Upper lobe of left lung (tissue), 6 donors: ENCODE measurements around the gene LDLRAD2. TPM values are rescaled to one million over a fixed set of nuclear protein-coding genes. Genes with fewer than 3 reads are reported as not detected.
A peak's percentile ranks its signal among the peaks of the same experiment; 100 is the strongest.

ENCODE experiments used
- ATAC-seq, 2 donors: fragments of 200-7000 bp; cut with Tn5 transposase; one replicate each; pipeline ENCODE4 v1.9.1; 2022; ENCODE audit warnings: mild to moderate bottlenecking in 2 of 2, moderate library complexity in 2 of 2; ENCODE audit not compliant: low FRiP score in 2 of 2
- DNase-seq, 2 donors: peaks; one replicate each; pipeline ENCODE4 v3.0.0-alpha.2; 2019 to 2020
- H3K27ac ChIP-seq, 4 donors: fragments of 200-600 bp; sonication (generic); one replicate each; pipeline ENCODE4 v1.5.1; 2016 to 2019
- H3K27me3 ChIP-seq, 4 donors: fragments of 200-600 bp; sonication (generic); one replicate each; pipeline ENCODE4 v1.5.1; 2017 to 2019
- H3K36me3 ChIP-seq, 4 donors: fragments of 200-600 bp; sonication (generic); one replicate each; pipeline ENCODE4 v1.5.1; 2016 to 2019
- H3K4me1 ChIP-seq, 4 donors: fragments of 200-600 bp; sonication (generic); one replicate each; pipeline ENCODE4 v1.5.1; 2018 to 2019
- H3K4me3 ChIP-seq, 4 donors: fragments of 200-600 bp; sonication (generic); one replicate each; pipeline ENCODE4 v1.5.1; 2017 to 2019; ENCODE audit warnings: mild to moderate bottlenecking in 2 of 4, moderate library complexity in 1 of 4
- H3K9me3 ChIP-seq, 4 donors: fragments of 200-600 bp; sonication (generic); one replicate each; pipeline ENCODE4 v1.5.1; 2018 to 2019
- EP300 ChIP-seq, 4 donors: sonication (generic); formaldehyde crosslinking; IDR thresholded peaks; one replicate each; pipeline ENCODE4 v1.5.1; 2017; ENCODE audit warnings: antibody characterized with exemption in 4 of 4, control low read depth in 2 of 4
- POLR2A ChIP-seq, 4 donors: fragments of 450-650 bp; IDR thresholded peaks; one replicate each; pipeline ENCODE4 v1.5.1; 2016 to 2017; ENCODE audit warnings: antibody characterized with exemption in 4 of 4, mild to moderate bottlenecking in 2 of 4
- POLR2AphosphoS5 ChIP-seq, 2 donors: sonication (generic); formaldehyde crosslinking; IDR thresholded peaks; one replicate each; pipeline ENCODE4 v1.5.1; 2017; ENCODE audit warnings: antibody characterized with exemption in 2 of 2
- WGBS, 2 donors: methylation state at CpG; one replicate each; pipeline ENCODE4 v1.1.5; 2017 to 2018; 5-methylcytosine and 5-hydroxymethylcytosine counted together
- total RNA-seq, 6 donors: library from RNA; depleted of rRNA in 4 of 6; stranded (reverse); fragments of >200 nt in 4 of 6; gene quantifications; one replicate each; pipeline versions ENCODE4 v1.1.0 to v1.2.1, GENCODE V29; 2016 to 2021
- TF ChIP-seq, protein P1 (sequence below), 6 experiments: fragments of 450-650 bp in 4 of 6; fragments of 200-600 bp in 2 of 6; sonication (generic) in 2 of 6; IDR thresholded peaks; one replicate each; pipeline ENCODE4 v1.5.1; 2016 to 2019; ENCODE audit warnings: antibody characterized with exemption in 6 of 6
- donor health status: DM: no; HTN: no; CAD: no; lungs with moderate emphysema.
- donor health status: DM: no; HTN: yes; CAD: no; lungs with severe emphysema.

LDLRAD2 gene
- total RNA-seq, 6 donors from 2014 or later: 0.24 to 0.59 (median 0.34) TPM; not detected in 3

DNA sequence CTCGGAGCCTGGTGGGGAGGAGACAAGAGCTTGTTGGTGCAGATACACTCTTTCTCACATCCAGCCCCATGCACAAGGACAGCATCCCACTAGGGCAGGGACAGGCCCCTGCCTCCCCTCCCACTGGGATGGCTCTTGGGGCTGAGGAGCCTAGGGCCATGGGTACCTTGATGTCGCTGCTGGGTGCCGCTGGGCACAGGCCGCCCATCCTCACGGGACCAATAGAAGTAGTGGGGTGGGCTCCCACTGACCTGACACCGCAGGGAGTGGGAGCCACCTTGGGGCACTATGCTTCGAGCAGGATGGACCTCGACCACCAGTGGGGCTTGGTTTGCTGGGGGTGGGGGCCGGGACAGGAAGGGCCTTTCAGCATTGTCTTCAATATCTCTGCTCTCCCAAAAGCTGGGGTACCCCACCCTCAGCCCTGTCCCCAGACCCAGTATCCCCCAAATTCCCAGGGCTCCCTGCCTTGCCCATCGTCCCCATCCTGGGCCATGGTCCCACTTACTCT, 47.7 kb downstream of the LDLRAD2 start:
- WGBS, 2 donors: 97 to 100% methylated on average over 2 to 10 of the region's 10 CpGs

DNA sequence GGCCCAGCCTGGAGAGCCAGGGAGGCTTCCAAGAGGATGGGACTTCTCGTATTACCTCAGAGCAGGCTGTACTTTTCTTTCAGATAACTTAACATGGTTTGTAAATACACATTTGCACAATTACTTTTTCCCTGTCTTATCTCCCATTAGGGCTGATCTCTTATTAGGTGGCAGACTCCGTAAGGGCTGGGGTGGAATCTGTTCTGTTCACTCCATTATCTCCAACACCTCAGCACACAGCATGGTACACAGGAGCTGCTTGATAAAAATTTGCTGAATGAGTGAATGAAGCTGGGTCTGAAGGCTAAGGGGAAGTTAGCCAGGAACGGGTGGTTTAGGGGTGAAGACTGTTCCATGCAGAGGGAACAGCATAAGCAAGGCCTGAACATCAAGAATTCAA, 48.9 kb downstream of the LDLRAD2 start:
- 94 to 95% methylated on average over 3 of the region's 3 CpGs for WGBS, 2 donors
- Histone ChIP-seq H3K27me3 (no peaks in the 10 kb centered on the region), H3K27ac (no peak overlapping the region), H3K4me3 (no peak overlapping the region), H3K36me3 (peaks cover 10 to 83% (median 70%) of the 10 kb centered on the region in 4 donors), H3K4me1 (no peaks in the 10 kb centered on the region), H3K9me3 (no peaks in the 10 kb centered on the region)
- DNase-seq (no peak), ATAC-seq (no peak)
- TF ChIP-seq POLR2AphosphoS5 (IDR thresholded peaks at IDR 0.05): no peak
- TF ChIP-seq, protein P1, sequence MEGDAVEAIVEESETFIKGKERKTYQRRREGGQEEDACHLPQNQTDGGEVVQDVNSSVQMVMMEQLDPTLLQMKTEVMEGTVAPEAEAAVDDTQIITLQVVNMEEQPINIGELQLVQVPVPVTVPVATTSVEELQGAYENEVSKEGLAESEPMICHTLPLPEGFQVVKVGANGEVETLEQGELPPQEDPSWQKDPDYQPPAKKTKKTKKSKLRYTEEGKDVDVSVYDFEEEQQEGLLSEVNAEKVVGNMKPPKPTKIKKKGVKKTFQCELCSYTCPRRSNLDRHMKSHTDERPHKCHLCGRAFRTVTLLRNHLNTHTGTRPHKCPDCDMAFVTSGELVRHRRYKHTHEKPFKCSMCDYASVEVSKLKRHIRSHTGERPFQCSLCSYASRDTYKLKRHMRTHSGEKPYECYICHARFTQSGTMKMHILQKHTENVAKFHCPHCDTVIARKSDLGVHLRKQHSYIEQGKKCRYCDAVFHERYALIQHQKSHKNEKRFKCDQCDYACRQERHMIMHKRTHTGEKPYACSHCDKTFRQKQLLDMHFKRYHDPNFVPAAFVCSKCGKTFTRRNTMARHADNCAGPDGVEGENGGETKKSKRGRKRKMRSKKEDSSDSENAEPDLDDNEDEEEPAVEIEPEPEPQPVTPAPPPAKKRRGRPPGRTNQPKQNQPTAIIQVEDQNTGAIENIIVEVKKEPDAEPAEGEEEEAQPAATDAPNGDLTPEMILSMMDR (IDR thresholded peaks at IDR 0.05): no peak
- TF ChIP-seq POLR2A (IDR thresholded peaks at IDR 0.05): no peak
- no peak for TF ChIP-seq EP300 (IDR thresholded peaks at IDR 0.05)

More for the DNA sequence above, 47.7 kb downstream of the LDLRAD2 start:
- Histone ChIP-seq H3K36me3 (peaks cover 10 to 83% (median 72%) of the 10 kb centered on the region in 4 donors), H3K9me3 (no peaks in the 10 kb centered on the region), H3K4me1 (no peaks in the 10 kb centered on the region), H3K27me3 (no peaks in the 10 kb centered on the region), H3K4me3 (no peak overlapping the region), H3K27ac (no peak overlapping the region)
- ATAC-seq (no peak), DNase-seq (peak in 1 of 2 donors; percentile 56)
- no peak for TF ChIP-seq POLR2A (IDR thresholded peaks at IDR 0.05)
- no peak for TF ChIP-seq EP300 (IDR thresholded peaks at IDR 0.05)
- no peak for TF ChIP-seq POLR2AphosphoS5 (IDR thresholded peaks at IDR 0.05)
- TF ChIP-seq, protein P1 (IDR thresholded peaks at IDR 0.05): no peak

DNA sequence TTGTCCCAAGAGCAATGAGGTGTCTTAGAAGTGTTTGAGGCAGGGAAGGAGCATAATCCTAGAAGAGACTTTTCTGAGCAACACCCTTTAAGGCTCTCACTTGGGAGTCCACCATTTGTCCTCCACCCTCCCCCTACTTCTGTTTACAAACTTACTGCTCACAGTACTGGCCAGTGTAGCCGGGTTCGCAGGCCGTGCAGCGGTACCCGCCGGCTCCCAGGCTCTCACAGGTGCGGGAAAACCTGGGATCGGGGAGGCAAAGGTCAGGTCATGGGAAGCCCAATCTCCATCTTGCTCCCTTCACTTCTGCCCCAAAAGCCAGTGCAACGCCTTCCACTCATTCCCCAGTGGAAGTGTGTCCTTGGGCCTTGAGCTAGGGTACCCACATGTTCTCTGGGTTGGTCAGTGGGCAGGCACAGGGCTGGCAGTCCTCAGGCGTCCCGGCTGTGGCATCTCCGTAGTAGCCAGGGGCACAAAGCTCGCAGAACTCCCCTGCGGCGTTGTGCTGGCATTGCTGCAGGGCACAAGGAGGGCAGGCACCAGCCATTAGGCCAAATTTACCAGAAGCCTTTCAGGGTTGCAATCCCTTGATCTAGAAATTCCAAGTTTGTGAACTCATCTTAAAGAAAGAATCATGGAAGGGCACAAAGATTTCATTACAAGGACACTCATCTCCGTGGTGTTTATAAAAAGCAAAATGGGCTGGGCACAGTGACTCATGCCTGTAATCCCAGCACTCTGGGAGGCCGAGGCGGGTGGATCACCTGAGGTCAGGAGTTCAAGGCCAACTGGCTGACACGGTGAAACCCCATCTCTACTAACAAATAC, 49.8 kb downstream of the LDLRAD2 start:
- H3K27me3 ChIP-seq: no peaks in the 10 kb centered on the region
- no peak for TF ChIP-seq POLR2A (IDR thresholded peaks at IDR 0.05)
- no peak for TF ChIP-seq POLR2AphosphoS5 (IDR thresholded peaks at IDR 0.05)
- TF ChIP-seq EP300 (IDR thresholded peaks at IDR 0.05): no peak
- TF ChIP-seq, protein P1 (IDR thresholded peaks at IDR 0.05): no peak
- DNase-seq (peak in 1 of 2 donors; percentile 60), ATAC-seq (no peak)
- H3K27ac ChIP-seq: no peak overlapping the region
- no peaks in the 10 kb centered on the region for H3K4me1 ChIP-seq
- 96 to 100% methylated on average over 7 to 19 of the region's 19 CpGs for whole genome bisulfite sequencing, 2 donors
- no peaks in the 10 kb centered on the region for H3K9me3 ChIP-seq
- peaks cover 7 to 77% (median 61%) of the 10 kb centered on the region in 4 donors for H3K36me3 ChIP-seq
- H3K4me3 ChIP-seq: no peak overlapping the region

DNA sequence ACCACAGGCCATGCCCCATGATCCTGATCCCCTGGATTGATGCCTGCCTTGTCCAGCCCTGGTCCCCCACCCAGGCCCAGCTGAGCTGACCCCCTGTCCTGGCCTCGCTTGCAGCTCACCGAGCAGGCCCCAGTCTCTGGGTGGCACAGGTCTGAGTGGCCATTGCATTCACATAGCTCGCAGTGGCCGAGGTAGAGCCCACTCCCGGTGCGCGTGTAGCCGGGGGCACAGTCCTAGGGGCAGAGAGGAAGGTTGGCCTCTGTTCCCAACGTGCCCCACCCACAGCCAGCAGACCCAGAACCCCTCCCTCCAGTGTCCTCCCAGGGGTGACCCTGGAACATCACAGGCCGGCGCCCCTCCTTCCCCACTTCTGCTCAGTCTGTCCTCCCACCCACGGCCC, 51.9 kb downstream of the LDLRAD2 start:
- Histone ChIP-seq H3K4me3 (no peak overlapping the region), H3K9me3 (no peaks in the 10 kb centered on the region), H3K27ac (no peak overlapping the region), H3K4me1 (no peaks in the 10 kb centered on the region), H3K27me3 (no peaks in the 10 kb centered on the region), H3K36me3 (peaks cover 6 to 64% (median 49%) of the 10 kb centered on the region in 4 donors)
- WGBS, 2 donors: 93 to 95% methylated on average over 10 to 11 of the region's 12 CpGs
- no peak for ATAC-seq
- peak in 1 of 2 donors; percentile 59 for DNase-seq
- TF ChIP-seq POLR2AphosphoS5 (IDR thresholded peaks at IDR 0.05): no peak

DNA sequence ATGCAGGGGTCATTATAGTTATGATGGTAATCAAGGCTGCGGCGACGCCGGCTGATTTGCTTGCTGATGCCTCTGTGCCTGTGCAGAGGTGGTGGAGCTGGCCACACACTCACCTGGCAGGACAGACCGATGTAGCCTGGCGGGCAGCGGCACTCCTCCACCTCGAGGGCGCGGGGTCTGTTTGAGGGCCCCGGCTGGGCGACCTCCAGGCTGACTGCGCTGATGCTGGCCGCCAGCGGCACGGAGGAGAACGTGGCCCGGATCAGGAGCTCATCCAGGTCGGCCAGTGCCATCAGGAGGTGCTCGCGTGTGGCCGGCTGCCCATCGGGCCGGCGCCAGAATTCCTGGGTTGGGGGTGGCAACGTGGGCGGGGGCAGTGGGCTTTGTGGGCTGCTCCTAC, 52.7 kb downstream of the LDLRAD2 start:
- no peak overlapping the region for H3K27ac ChIP-seq
- WGBS, 2 donors: 90 to 97% methylated on average over 4 to 25 of the region's 27 CpGs
- peaks cover 0 to 4% (median 1%) of the 10 kb centered on the region in 4 donors for H3K4me1 ChIP-seq
- TF ChIP-seq, protein P1 (IDR thresholded peaks at IDR 0.05): no peak
- TF ChIP-seq POLR2A (IDR thresholded peaks at IDR 0.05) (no peak), EP300 (IDR thresholded peaks at IDR 0.05) (no peak), POLR2AphosphoS5 (IDR thresholded peaks at IDR 0.05) (no peak)
- DNase-seq (peak in 1 of 2 donors; percentile 75), ATAC-seq (no peak)
- H3K9me3 ChIP-seq: no peaks in the 10 kb centered on the region
- H3K27me3 ChIP-seq: no peaks in the 10 kb centered on the region
- H3K4me3 ChIP-seq: no peak overlapping the region
- peaks cover 6 to 59% (median 42%) of the 10 kb centered on the region in 4 donors for H3K36me3 ChIP-seq
